WERI-Rb-1 (cell line): ENCODE measurements around the gene SRRT.
"Not testable (repeated sequence)": the region's sequence is repeated elsewhere in the genome, so short reads cannot be mapped to it uniquely, and the experiment has no call there.

ENCODE experiments used
- DNase-seq: peaks from one replicate; pipeline ENCODE4 v3.0.0-alpha.2; 2020
- H3K27ac ChIP-seq: fragments of 250-450 bp; sonication (Bioruptor Pico); 2 replicates; pipeline ENCODE4 v1.5.1; 2020; ENCODE audit warnings: mild to moderate bottlenecking, moderate library complexity
- H3K27me3 ChIP-seq: fragments of 250-450 bp; sonication (Bioruptor Pico); 2 replicates; pipeline ENCODE4 v1.5.1; 2021; ENCODE audit warnings: mild to moderate bottlenecking, low read depth, moderate library complexity; ENCODE audit not compliant: insufficient read depth, severe bottlenecking
- H3K36me3 ChIP-seq: fragments of 250-450 bp; sonication (Bioruptor Pico); 2 replicates; pipeline ENCODE4 v1.5.1; 2020; ENCODE audit warnings: mild to moderate bottlenecking, moderate library complexity
- H3K4me3 ChIP-seq: 2 replicates; pipeline ENCODE4 v1.5.1; 2011; ENCODE audit warnings: low read depth, mild to moderate bottlenecking, control low read depth, low read length
- H3K9me3 ChIP-seq: fragments of 250-450 bp; sonication (Bioruptor Pico); 2 replicates; pipeline ENCODE4 v1.5.1; 2021; ENCODE audit warnings: mild to moderate bottlenecking, moderate library complexity; ENCODE audit not compliant: severe bottlenecking
- CTCF ChIP-seq: IDR thresholded peaks from 2 replicates; pipeline ENCODE4 v1.5.1; 2011; ENCODE audit warnings: low read depth, mild to moderate bottlenecking, control low read depth, inconsistent platforms, low read length

Gene SRRT

GRCh38 chr7:100897772-100898454 lies 23.0 kb downstream of the SRRT start:
- H3K4me3 ChIP-seq: no peak overlapping the region
- H3K27ac ChIP-seq: no peak overlapping the region
- no peaks in the 10 kb centered on the region for H3K36me3 ChIP-seq
- H3K27me3 ChIP-seq: peaks cover 74% of the 10 kb centered on the region
- H3K9me3 ChIP-seq: no peaks in the 10 kb centered on the region
- TF ChIP-seq CTCF: no peak
- DNase-seq: no peak

GRCh38 chr7:100899432-100899831 lies 24.5 kb downstream of the SRRT start:
- Histone ChIP-seq H3K27me3 (peaks cover 72% of the 10 kb centered on the region), H3K9me3 (no peaks in the 10 kb centered on the region), H3K27ac (no peak overlapping the region), H3K4me3 (no peak overlapping the region), H3K36me3 (no peaks in the 10 kb centered on the region)
- no peak for TF ChIP-seq CTCF
- DNase-seq: no peak

GRCh38 chr7:100900978-100901377 lies 26.1 kb downstream of the SRRT start:
- no peak for TF ChIP-seq CTCF
- Histone ChIP-seq H3K9me3 (no peaks in the 10 kb centered on the region), H3K27ac (no peak overlapping the region), H3K36me3 (no peaks in the 10 kb centered on the region), H3K4me3 (no peak overlapping the region), H3K27me3 (peaks cover 68% of the 10 kb centered on the region)
- DNase-seq: no peak

- DNase-seq: no peak
- H3K27ac ChIP-seq: no peak overlapping the region
- TF ChIP-seq CTCF: no peak
Measured at GRCh38 chr7:100901921-100902332, 27.0 kb downstream of the SRRT start.

GRCh38 chr7:100902638-100903037 lies 27.7 kb downstream of the SRRT start:
- Histone ChIP-seq H3K36me3 (no peaks in the 10 kb centered on the region), H3K27me3 (peaks cover 62% of the 10 kb centered on the region), H3K27ac (no peak overlapping the region), H3K4me3 (no peak overlapping the region), H3K9me3 (no peaks in the 10 kb centered on the region)
- no peak for DNase-seq
- no peak for TF ChIP-seq CTCF

More at GRCh38 chr7:100901921-100902332, 27.0 kb downstream of the SRRT start:
- no peaks in the 10 kb centered on the region for H3K36me3 ChIP-seq
- H3K27me3 ChIP-seq: peaks cover 67% of the 10 kb centered on the region
- H3K9me3 ChIP-seq: no peaks in the 10 kb centered on the region
- H3K4me3 ChIP-seq: no peak overlapping the region

GRCh38 chr7:100908512-100908911 lies 33.6 kb downstream of the SRRT start:
- H3K36me3 ChIP-seq: no peaks in the 10 kb centered on the region
- peaks cover 47% of the 10 kb centered on the region for H3K27me3 ChIP-seq
- DNase-seq: no peak
- no peak for TF ChIP-seq CTCF
- H3K27ac ChIP-seq: no peak overlapping the region
- H3K9me3 ChIP-seq: peaks cover 9% of the 10 kb centered on the region
- no peak overlapping the region for H3K4me3 ChIP-seq

GRCh38 chr7:100910443-100910842 lies 35.5 kb downstream of the SRRT start:
- H3K27me3 ChIP-seq: peaks cover 48% of the 10 kb centered on the region
- not testable (repeated sequence) for H3K4me3 ChIP-seq, H3K27ac ChIP-seq, DNase-seq, H3K36me3 ChIP-seq, H3K9me3 ChIP-seq
